ENCODE measurements around the gene TRPM2.

- TF ChIP-seq EP300 (IDR thresholded peaks at IDR 0.05) (no peak), POLR2A (IDR thresholded peaks at IDR 0.05) (no peak), CTCF (IDR thresholded peaks at IDR 0.05) (no peak), POLR2AphosphoS5 (IDR thresholded peaks at IDR 0.05) (no peak)
Measured at GRCh38 chr21:44431300-44431699, 77.9 kb downstream of the TRPM2 start.

All from stomach (tissue), 4 donors.